Measurements from ENCODE around the gene ZC3H13.

The ZC3H13 gene

DNA sequence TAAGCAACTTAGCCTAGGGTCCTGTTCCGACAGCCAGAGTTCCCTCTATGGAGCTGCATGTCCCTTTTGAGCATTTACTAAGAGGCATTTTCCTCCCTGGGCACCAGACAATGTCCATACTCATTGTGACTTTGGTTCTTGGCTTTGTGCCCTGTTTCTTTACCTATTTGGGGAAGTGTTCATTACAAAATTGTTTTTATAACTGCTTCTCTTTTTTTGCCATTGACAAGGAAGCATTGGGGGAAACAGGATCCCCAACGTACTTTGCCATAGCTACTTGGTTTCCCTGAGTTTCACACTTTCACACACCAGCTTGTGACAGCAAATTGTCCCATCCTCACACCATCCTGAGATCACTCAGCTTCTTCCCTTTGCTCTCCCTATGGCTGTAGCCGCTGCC is 119.9 kb downstream of the ZC3H13 start:
- no peak for DNase-seq

DNA sequence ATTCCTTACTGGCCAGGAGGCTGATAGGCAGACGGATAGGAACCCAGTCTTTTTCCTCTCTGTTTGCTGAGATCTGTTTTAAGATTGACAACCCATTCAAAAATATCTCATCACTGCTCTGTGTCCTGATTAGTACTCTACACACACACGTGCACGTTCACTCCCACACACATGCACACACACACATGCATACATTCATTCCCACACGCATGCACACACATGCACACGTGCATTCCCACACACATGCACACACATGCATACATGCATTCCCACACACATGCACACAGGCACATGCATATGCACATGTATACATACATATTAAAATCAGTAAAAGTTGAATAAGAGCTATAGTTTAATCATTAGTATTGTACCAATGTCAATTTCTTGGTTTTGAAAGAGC is 120.4 kb downstream of the ZC3H13 start:
- no peak for DNase-seq

DNA sequence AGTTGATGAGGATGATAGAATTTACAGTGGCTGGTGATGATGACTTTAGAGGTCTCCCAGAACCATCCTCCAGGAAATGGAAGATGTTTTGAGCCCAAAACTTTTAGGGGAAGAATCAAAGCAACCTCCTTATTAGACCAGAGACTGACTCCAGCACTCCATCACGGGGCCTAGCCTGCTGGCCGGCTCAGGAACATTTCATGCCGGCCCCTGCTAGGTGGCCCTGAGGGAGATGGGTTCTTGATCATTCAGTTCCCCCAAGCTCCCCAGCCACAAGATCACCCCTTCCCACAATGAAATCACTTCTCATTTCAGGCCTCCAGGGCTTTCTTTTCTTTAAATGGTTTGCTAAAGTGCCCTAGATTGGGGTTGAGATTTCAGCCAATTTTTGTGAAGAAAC is 121.3 kb downstream of the ZC3H13 start:
- DNase-seq, result no peak

DNA sequence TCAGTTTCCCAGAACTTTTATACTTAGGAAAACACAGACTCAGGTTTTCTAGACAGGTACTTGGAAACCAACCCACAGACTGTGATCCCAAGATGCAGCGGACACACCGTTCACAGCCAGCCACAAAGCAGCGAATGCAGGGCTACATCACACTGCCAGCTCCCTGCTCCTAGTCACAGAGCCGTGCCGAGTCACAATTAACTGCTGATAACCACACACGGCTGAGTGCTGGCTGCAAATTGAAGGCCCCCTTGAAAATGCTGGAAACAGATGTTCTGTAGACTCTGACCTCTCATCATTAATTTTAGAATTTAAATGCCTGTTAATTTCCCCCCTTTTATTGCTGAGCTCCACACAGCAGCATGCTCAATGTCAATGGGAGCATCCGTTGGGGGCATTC is 122.4 kb downstream of the ZC3H13 start:
- no peak for DNase-seq

DNA sequence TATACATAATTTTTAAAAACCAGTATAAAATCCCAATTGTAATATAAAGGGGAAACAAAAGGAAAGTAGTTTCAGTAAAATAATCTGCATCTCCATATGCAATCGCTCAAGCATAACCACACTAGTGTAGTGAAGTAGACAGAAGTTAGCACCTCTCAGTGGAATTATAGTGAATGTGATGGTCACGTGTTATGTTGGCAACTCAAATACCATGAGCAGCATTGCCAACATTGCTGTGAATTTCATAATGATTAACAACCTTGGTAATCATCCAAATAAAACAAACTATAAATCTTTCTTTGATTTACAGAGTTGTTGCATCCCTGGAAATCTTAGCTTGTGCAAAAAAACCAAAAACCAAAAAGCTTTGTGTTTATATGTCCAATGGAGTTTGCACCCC is 123.7 kb downstream of the ZC3H13 start:
- DNase-seq, result no peak

DNA sequence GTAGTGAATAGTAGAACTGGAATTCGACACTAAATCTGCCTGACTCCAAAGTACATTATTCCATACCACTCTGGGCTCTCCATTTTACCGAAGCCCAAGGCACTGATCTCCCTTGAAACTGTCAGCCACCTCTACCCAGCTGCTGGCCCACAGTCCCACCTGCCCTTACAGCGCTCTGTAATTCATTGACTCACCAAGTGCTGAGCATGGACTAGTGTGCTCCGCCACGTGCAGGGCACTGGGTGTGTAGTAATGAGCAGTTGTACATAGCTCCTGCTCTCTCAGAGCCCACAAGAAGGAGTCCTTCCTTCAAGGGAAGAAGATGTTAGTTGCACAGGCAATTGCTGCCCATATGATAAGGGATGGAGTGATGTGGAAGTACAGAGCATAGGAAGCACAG is 124.4 kb downstream of the ZC3H13 start:
- DNase-seq, result no peak

DNA sequence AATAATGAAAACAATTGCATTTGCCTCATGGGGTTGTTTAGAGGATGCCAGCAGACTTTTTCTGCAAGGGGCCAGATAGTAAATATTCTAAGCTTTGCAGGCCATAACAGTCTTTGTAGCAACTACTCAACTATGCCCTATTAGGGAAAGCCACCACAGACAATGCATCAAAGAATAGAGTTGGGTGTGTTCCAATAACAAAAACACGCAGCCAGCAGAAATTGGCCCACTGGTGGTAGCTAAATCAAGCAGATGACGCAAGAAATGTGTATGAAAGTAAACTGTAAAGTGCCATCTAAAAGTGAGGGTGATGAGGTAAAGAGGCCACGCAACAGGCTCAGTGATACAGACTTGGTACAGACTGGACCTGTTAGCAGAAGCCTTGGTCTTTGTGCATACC is 125.8 kb downstream of the ZC3H13 start:
- no peak for DNase-seq

DNA sequence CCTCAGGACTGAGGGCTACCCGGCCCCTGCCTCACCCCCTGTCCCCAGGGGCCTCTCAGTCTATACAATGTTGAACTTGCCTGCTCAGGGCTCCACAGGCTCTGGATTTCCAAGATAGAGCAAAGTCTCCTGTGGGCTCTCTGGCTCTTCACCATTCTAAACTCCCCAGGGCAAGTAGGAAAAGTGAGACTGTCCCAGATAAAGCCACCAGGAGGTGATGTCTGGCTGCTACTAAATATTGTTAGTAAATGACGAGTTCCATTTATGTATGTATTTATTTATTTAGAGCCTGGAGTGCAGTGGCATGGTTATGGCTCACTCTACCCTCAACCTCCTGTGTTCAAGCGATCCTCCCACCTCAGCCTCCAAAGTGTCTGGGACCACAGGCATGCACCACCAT is 127.4 kb downstream of the ZC3H13 start:
- DNase-seq, result no peak

DNA sequence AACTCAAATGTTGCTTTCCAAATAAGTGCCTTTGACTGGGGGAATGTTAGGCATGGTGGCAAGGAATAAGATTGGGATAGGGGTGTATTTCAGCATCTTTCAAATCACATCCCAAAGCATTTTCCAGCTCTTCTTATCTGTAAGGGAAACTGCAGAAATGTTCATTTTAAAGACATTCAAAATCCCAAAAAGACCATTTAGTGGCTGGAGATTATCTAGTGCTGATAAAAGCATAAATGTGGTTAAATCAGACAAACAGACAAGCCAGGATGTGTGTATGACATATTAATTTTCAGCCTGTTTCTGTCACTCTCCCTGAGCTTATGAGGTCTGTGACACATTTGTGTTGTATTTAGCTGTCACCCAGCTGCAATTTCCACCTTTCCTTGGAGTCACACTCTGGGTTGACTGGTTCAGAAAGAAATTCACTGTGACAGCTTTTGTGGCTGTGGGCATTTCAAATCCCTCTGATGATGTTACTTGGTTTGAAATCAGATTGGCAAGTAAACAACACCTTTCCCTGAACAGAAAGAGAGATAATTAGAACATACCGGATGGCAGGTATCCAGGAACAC is 131.3 kb downstream of the ZC3H13 start:
- no peak for DNase-seq

DNA sequence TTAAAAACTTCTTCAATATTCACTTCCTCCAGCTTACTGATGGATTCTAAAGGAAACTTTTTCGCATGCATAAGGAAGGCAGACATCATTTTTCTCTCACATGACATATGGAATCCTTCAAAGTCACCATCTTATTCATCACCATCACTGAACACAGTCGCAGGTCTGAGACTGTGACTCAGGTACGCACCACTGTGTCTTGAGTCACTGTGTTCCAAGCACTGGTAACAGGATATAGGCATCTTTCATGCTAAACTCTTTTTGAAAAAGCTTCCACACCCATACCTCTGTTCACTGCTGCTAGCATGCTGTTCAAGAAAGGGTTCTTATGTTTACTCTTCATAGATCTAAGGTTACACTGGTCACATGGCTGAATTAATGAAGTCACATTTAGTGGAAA is 133.9 kb downstream of the ZC3H13 start:
- no peak for DNase-seq

DNA sequence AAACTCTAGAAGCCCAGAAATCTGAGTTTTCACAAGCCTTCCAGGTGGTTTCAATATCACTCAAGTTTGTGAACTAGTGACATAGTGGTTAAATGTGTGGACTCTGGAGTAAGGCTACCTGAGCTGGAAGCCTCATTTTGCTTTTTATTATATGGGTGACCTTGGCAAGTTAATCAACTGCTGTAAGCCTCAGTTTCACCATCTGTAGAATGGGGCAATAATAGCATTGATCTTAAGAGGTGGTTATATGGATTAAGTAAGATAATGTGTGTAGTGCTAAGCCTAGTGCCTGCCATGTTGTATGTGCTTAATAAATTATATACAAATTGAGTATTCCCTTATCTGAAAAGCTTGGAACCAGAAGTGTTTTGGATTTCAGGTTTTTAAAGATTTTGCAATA is 135.5 kb downstream of the ZC3H13 start:
- no peak for DNase-seq

DNA sequence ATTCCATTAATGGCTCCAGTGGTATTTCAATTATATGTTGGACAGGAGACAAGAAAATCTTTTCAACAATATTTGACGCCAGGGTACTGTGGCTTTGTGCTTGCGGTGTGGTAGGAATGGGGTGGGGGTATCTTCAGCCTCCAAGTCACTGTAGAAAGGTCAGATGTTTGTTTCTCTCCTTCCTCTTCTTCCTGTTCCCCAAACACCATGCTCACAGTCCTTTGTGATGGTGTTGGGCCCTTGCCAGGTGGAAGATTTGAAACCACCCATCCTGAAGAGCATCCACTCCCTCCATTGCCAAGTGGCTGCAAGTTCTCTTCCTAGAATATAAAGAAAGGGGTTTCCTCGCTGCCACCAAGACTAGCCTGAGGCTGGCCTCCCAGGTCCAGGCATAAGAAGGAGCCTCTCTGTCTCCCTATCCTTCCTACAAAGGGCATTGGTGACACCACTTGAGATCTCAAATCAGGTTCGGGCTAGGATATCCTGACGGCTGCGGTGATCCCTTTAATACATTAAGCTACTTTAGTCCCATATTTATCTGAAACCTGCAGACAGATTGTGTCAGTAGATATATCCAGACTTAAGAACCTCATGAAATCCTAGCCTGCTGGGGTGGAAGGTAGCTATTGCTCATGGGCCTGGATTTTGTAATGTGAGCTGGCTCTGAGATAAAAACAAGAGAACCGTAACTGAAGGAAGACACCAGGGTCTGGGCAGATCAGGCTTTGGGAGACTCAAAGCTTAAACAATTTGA is 136.7 kb downstream of the ZC3H13 start:
- DNase-seq, result no peak

DNA sequence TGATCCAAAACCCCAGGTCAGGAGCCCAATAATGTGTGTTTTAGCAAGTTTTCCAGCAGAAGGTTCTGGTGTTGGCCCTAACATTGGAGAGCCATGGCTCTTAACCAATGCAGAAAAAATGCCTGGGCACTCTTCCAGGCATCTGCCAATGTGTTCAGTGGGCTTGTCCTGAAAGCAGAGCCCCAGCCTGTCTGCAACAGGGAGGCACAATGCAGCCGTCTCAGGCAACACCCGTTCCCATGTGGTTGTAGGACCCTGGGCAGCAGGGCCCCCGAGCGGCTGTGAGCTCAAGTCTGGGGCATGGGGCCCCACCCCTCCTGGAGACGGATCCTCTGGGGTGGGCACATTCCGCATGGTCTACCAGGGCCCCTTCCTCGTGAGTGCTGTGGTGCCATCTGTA is 142.9 kb downstream of the ZC3H13 start:
- DNase-seq, result no peak

DNA sequence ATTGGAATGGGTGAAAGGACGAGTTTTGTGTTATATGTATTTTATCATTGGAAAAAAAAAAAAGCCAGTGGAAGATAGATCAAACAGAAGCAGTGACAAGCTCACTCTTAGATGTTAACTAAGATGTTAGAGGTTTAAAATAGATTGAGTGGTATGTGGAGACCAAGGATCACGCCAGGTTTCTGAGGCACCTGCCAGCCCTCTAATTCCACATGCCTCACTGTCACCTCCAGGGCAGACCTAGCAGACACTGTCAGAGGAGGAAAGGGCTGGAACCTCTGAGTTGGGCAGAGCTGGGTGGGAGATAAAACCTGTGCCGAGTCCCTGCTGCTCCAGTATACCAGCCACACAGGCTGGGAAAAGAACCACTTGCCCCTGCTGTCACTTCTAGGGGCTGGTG is 143.5 kb downstream of the ZC3H13 start:
- DNase-seq, result no peak

DNA sequence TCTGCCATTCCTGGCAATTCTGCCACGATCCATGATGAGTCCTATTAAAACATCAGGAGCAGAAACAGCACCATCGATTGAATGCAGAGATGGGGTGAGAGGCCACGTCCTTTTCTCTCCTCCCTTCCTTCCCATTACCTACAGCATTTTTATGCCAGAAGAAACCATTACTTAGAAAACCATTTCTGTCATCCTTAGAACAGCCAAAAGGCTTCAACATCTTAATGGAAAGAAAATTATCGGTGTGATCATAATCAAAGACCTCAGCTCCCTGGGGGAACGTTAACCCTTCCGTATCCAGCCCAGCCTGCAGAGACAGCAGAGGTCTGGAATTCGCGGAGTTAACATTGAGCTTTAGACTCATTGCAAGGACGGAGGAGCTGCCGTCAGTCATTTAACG is 145.0 kb downstream of the ZC3H13 start:
- DNase-seq, result no peak

Measured in CD4-positive, alpha-beta T cell treated with Interleukin-17A for 4 hours (primary cell).